Heart left ventricle (tissue), 13 donors: ENCODE results near the gene CLCA1.

ENCODE experiments used
- CTCF ChIP-seq, 12 donors: fragments of 200-600 bp; sonication (generic) in 4 of 12; IDR thresholded peaks; one replicate each; pipeline versions ENCODE4 v1.5.0 to v1.8.0; 2018 to 2022; ENCODE audit warnings: antibody characterized with exemption in 12 of 12, mild to moderate bottlenecking in 5 of 12
- POLR2A ChIP-seq, 2 donors: fragments of 450-650 bp; IDR thresholded peaks; one replicate each; pipeline ENCODE4 v1.6.1; 2017; ENCODE audit warnings: antibody characterized with exemption in 2 of 2, mild to moderate bottlenecking in 2 of 2, moderate library complexity in 2 of 2
- donor health status: ischemic (EF 13 %, LVEDD 7.1; RV severe dilation, severe dysfunction).
- donor health status: DM: no; HTN: yes; CAD: no.
- donor health status: DM: no; HTN: no; CAD: no.
- donor health status: ischemic (EF 25% LVEDD 6.9; RV normal size, moderate dysfunction).
- donor health status: ischemic (EF 25% LVEDD 5.7; RV mildly dilated, moderate dysfunction).
- donor health status: ischemic (EF 35%, LVEDD 5.7; RV mildly dilated, moderate dysfunction).
- donor health status: nonischemic (EF 11% LVEDD 7.7; RV severe dilation, severe dysfunction).
- donor health status: DM: yes; HTN: yes; CAD: no.
- donor health status: PGD.
- donor health status: ischemic (EF 29% LVEDD 5.4; RV normal size, mild dysfunction).
- donor health status: nonischemic (EF 23%, LVEDD 6.1; RV moderate dilation, normal function).

GRCh38 chr1:86478416-86479156 is 9.9 kb downstream of the CLCA1 start:
- no peak for TF ChIP-seq CTCF (IDR thresholded peaks at IDR 0.05)
- no peak for TF ChIP-seq POLR2A (IDR thresholded peaks at IDR 0.05)
